Sigmoid colon (tissue), 7 donors: ENCODE data around the gene GNRH2. TPM values are rescaled to one million over a fixed set of nuclear protein-coding genes. Genes with fewer than 3 reads are reported as not detected.
A peak's percentile ranks its signal among the peaks of the same experiment; 100 is the strongest.

Experiments used
- DNase-seq: peaks from one replicate; pipeline ENCODE4 v3.0.0-alpha.2; 2019
- H3K27ac ChIP-seq, 4 donors: fragments of 200-600 bp; sonication (generic); one replicate each; pipeline ENCODE4 v1.5.1; 2016 to 2019; ENCODE audit warnings: mild to moderate bottlenecking in 1 of 4
- H3K27me3 ChIP-seq, 3 donors: fragments of 200-600 bp; sonication (generic); one replicate each; pipeline ENCODE4 v1.5.1; 2019; ENCODE audit warnings: mild to moderate bottlenecking in 1 of 3
- H3K36me3 ChIP-seq, 4 donors: fragments of 200-600 bp; sonication (generic); one replicate each; pipeline ENCODE4 v1.5.1; 2016 to 2019
- H3K4me1 ChIP-seq, 4 donors: fragments of 200-600 bp; sonication (generic); one replicate each; pipeline ENCODE4 v1.5.1; 2017 to 2019
- H3K4me3 ChIP-seq, 4 donors: fragments of 200-600 bp; sonication (generic); one replicate each; pipeline ENCODE4 v1.5.1; 2017 to 2019; ENCODE audit warnings: mild to moderate bottlenecking in 2 of 4, moderate library complexity in 1 of 4
- H3K9me3 ChIP-seq, 4 donors: fragments of 200-600 bp in 3 of 4; sonication (generic) in 3 of 4; one replicate each; pipeline versions ENCODE4 v1.5.1 to v1.6.1; 2013 to 2019
- CTCF ChIP-seq, 4 experiments: fragments of 450-650 bp in 3 of 4; fragments of 200-600 bp in 1 of 4; IDR thresholded peaks; one replicate each; pipeline ENCODE4 v1.5.1; 2016 to 2019; ENCODE audit warnings: antibody characterized with exemption in 4 of 4, mild to moderate bottlenecking in 3 of 4, moderate library complexity in 2 of 4
- EP300 ChIP-seq, 4 donors: sonication (generic); formaldehyde crosslinking; IDR thresholded peaks; one replicate each; pipeline ENCODE4 v1.6.1; 2017; ENCODE audit warnings: antibody characterized with exemption in 4 of 4
- POLR2A ChIP-seq, 2 donors: fragments of 450-650 bp; IDR thresholded peaks; one replicate each; pipeline ENCODE4 v1.6.1; 2016; ENCODE audit warnings: antibody characterized with exemption in 2 of 2, mild to moderate bottlenecking in 2 of 2, moderate library complexity in 2 of 2
- POLR2AphosphoS5 ChIP-seq, 4 donors: sonication (generic); formaldehyde crosslinking; IDR thresholded peaks; one replicate each; pipeline ENCODE4 v1.6.1; 2017; ENCODE audit warnings: antibody characterized with exemption in 4 of 4
- WGBS, 2 donors: extraction: QIAGEN DNeasy Blood & Tissue Kit; methylation state at CpG; one replicate each; pipeline ENCODE4 v1.1.7; 2013; 5-methylcytosine and 5-hydroxymethylcytosine counted together
- intact Hi-C: fragments of 100-400 bp; cut with DNase I; formaldehyde crosslinking; loops from one replicate; pipeline ENCODE4 v1.15.1; 2023
- polyA plus RNA-seq, 3 donors: library from polyadenylated mRNA; stranded (reverse); fragments of 200-250 nt; gene quantifications; one replicate each; pipeline ENCODE4 v1.2.3, GENCODE V29; 2013
- total RNA-seq, 4 donors: library from RNA; depleted of rRNA; stranded (reverse); fragments of >200 nt; gene quantifications; one replicate each; pipeline ENCODE4 v1.1.0, GENCODE V29; 2016
- donor health status: healthy with polysubstance abuse.
- donor health status: Bipolar disorder and iron deficiency.
- donor health status: healthy.

GNRH2 gene
- total and polyA plus RNA-seq, 7 donors, result 0.34 to 8.4 (median 1.6) TPM; not detected in 4

- intact Hi-C loops, result no loop called here
- no peak for DNase-seq
- Histone ChIP-seq H3K27me3 (no peaks in the 10 kb centered on the region), H3K4me1 (peaks cover 0 to 19% (median 18%) of the 10 kb centered on the region in 4 donors), H3K9me3 (no peaks in the 10 kb centered on the region), H3K4me3 (no peak overlapping the region), H3K36me3 (peaks cover 0 to 31% (median 10%) of the 10 kb centered on the region in 4 donors), H3K27ac (peak overlapping the region in 2 of 4 donors; percentile 86 to 91)
- TF ChIP-seq POLR2AphosphoS5 (IDR thresholded peaks at IDR 0.05), result no peak
- no peak for TF ChIP-seq EP300 (IDR thresholded peaks at IDR 0.05)
- TF ChIP-seq POLR2A (IDR thresholded peaks at IDR 0.05), result no peak
- TF ChIP-seq CTCF (IDR thresholded peaks at IDR 0.05), result no peak
- WGBS, 2 donors, result 93 to 94% methylated on average over 8 of the region's 8 CpGs
These were observed 1.0 kb downstream of the GNRH2 start for GRCh38 chr20:3044336-3044965.

- H3K27me3 ChIP-seq, result no peaks in the 10 kb centered on the region
- H3K27ac ChIP-seq, result peak overlapping the region; percentile 86 to 92 (median 89)
- peaks cover 0 to 19% (median 18%) of the 10 kb centered on the region in 4 donors for H3K4me1 ChIP-seq
- TF ChIP-seq EP300 (IDR thresholded peaks at IDR 0.05) (no peak), POLR2AphosphoS5 (IDR thresholded peaks at IDR 0.05) (no peak), POLR2A (IDR thresholded peaks at IDR 0.05) (no peak), CTCF (IDR thresholded peaks at IDR 0.05) (no peak)
- no peaks in the 10 kb centered on the region for H3K9me3 ChIP-seq
- intact Hi-C loops, result loop anchor here (5.0 kb wide), 2 partner anchors 127 to 393 kb away; partner anchors contain the start of genes LZTS3 and NOP56
- 1% methylated on average over 24 of the region's 24 CpGs for WGBS, 2 donors
- peaks cover 0 to 31% (median 12%) of the 10 kb centered on the region in 4 donors for H3K36me3 ChIP-seq
- H3K4me3 ChIP-seq, result peak overlapping the region; percentile 74 to 95 (median 86)
- DNase-seq, result peak; percentile 90
These were observed 1.8 kb downstream of the GNRH2 start for GRCh38 chr20:3045042-3045815.

GRCh38 chr20:3045816-3046676, 2.6 kb downstream of the GNRH2 start, which contains the start of gene MRPS26:
Gene MRPS26 (plus strand): TSS chr20:3046052. CDS start chr20:3046069, 17 bp downstream.
- H3K36me3 ChIP-seq, result peaks cover 0 to 33% (median 14%) of the 10 kb centered on the region in 4 donors
- no peak for TF ChIP-seq EP300 (IDR thresholded peaks at IDR 0.05)
- peak; percentile 34 to 41 for TF ChIP-seq POLR2A (IDR thresholded peaks at IDR 0.05)
- peak; percentile 66 to 88 (median 78) for TF ChIP-seq POLR2AphosphoS5 (IDR thresholded peaks at IDR 0.05)
- no peak for TF ChIP-seq CTCF (IDR thresholded peaks at IDR 0.05)
- no peaks in the 10 kb centered on the region for H3K9me3 ChIP-seq
- intact Hi-C loops, result loop anchor here (5.0 kb wide), 2 partner anchors 126 to 394 kb away; partner anchors contain the start of genes LZTS3 and NOP56
- peaks cover 0 to 19% (median 18%) of the 10 kb centered on the region in 4 donors for H3K4me1 ChIP-seq
- WGBS, 2 donors, result 0% methylated on average over 104 of the region's 104 CpGs
- DNase-seq, result peak; percentile 93
- H3K27ac ChIP-seq, result peak within 1 kb of the TSS; percentile 86 to 92 (median 89)
- H3K4me3 ChIP-seq, result peak within 1 kb of the TSS; percentile 74 to 95 (median 86)
- H3K27me3 ChIP-seq, result no peaks in the 10 kb centered on the region
